SU-DHL-6 (cell line): ENCODE data around the gene PPARGC1A.

Experiments
- H2AFZ ChIP-seq: fragments of 200-600 bp; sonication (generic); 2 replicates; pipeline ENCODE4 v1.6.1; 2014; ENCODE audit warnings: low read depth, mild to moderate bottlenecking, moderate library complexity, mixed read lengths, antibody characterized with exemption, low read length; ENCODE audit not compliant: severe bottlenecking
- H3F3A ChIP-seq: fragments of 200-600 bp; shearing (Covaris generic); 2 replicates; pipeline ENCODE4 v1.6.0; 2016; ENCODE audit warnings: antibody characterized with exemption, mild to moderate bottlenecking; ENCODE audit not compliant: insufficient read depth
- H3K27ac ChIP-seq: fragments of 200-600 bp; sonication (generic); 2 replicates; pipeline ENCODE4 v1.5.1; 2016; ENCODE audit warnings: low read depth, mild to moderate bottlenecking, low read length, moderate library complexity, mixed read lengths
- H3K27me3 ChIP-seq: fragments of 200-600 bp; sonication (generic), shearing (Covaris generic); 2 replicates; pipeline ENCODE4 v1.6.0; 2014; ENCODE audit warnings: mild to moderate bottlenecking, low read length
- H3K36me3 ChIP-seq: fragments of 200-600 bp; sonication (generic); 2 replicates; pipeline ENCODE4 v1.6.1; 2014; ENCODE audit warnings: mild to moderate bottlenecking, low read length, mixed read lengths
- H3K4me2 ChIP-seq: fragments of 300-600, 200-600 bp; shearing (Covaris generic), sonication (generic); 2 replicates; pipeline ENCODE4 v1.6.0; 2014; ENCODE audit warnings: low read length, low read depth, mild to moderate bottlenecking; ENCODE audit not compliant: poor library complexity, severe bottlenecking
- H3K4me3 ChIP-seq: fragments of 200-600 bp; sonication (generic); 2 replicates; pipeline ENCODE4 v1.5.1; 2014; ENCODE audit warnings: antibody characterized with exemption, low read length, mild to moderate bottlenecking, mixed read lengths; ENCODE audit not compliant: insufficient read depth, poor library complexity, severe bottlenecking
- H3K79me2 ChIP-seq: fragments of 200-600 bp; sonication (generic); 2 replicates; pipeline ENCODE4 v1.6.1; 2014; ENCODE audit warnings: mild to moderate bottlenecking, low read length, moderate library complexity; ENCODE audit not compliant: insufficient read depth
- H3K9ac ChIP-seq: fragments of 200-600 bp; sonication (generic); 2 replicates; pipeline ENCODE4 v1.7.0; 2014; ENCODE audit warnings: mild to moderate bottlenecking, low read length
- H3K9me2 ChIP-seq: fragments of 200-600 bp; sonication (generic); replicated peaks from 2 replicates; pipeline ENCODE4 v1.6.1; 2014; ENCODE audit warnings: low read length; ENCODE audit not compliant: insufficient read depth
- H3K9me3 ChIP-seq: fragments of 200-600 bp; sonication (generic); 2 replicates; pipeline ENCODE4 v1.6.1; 2014; ENCODE audit warnings: low read length, mixed read lengths; ENCODE audit not compliant: insufficient read depth
- H4K20me1 ChIP-seq: fragments of 200-600 bp; sonication (generic); 2 replicates; pipeline ENCODE4 v1.6.1; 2014; ENCODE audit warnings: low read depth, mild to moderate bottlenecking, antibody characterized with exemption, low read length, moderate library complexity, mixed read lengths
- EZH2phosphoT487 ChIP-seq: fragments of 200-600 bp; sonication (generic), shearing (Covaris generic); conservative IDR thresholded peaks from 2 replicates; pipeline ENCODE4 v1.6.1; 2018; ENCODE audit warnings: mild to moderate bottlenecking, antibody characterized with exemption, low read length, moderate library complexity, mixed read lengths
- TF ChIP-seq, protein P1 (sequence below): fragments of 200-600 bp; sonication (generic); IDR thresholded peaks from one replicate; pipeline ENCODE4 v1.5.1; 2017; ENCODE audit warnings: antibody characterized with exemption, mild to moderate bottlenecking, low read length, moderate library complexity; ENCODE audit not compliant: insufficient read depth, poor library complexity, severe bottlenecking

PPARGC1A gene

GRCh38 chr4:23885943-23886590 is 3.8 kb downstream of the PPARGC1A start:
- no peak overlapping the region for H3K4me3 ChIP-seq
- no peaks in the 10 kb centered on the region for H4K20me1 ChIP-seq
- H2AFZ ChIP-seq = no peak overlapping the region
- no peak overlapping the region for H3K27ac ChIP-seq
- H3K4me2 ChIP-seq = no peak overlapping the region
- no peaks in the 10 kb centered on the region for H3K9me3 ChIP-seq
- H3K36me3 ChIP-seq = no peaks in the 10 kb centered on the region
- no peak overlapping the region for H3K9ac ChIP-seq
- no peaks in the 10 kb centered on the region for H3K9me2 ChIP-seq
- H3F3A ChIP-seq = no peaks in the 10 kb centered on the region
- TF ChIP-seq EZH2phosphoT487 = no peak
- TF ChIP-seq, protein P1, sequence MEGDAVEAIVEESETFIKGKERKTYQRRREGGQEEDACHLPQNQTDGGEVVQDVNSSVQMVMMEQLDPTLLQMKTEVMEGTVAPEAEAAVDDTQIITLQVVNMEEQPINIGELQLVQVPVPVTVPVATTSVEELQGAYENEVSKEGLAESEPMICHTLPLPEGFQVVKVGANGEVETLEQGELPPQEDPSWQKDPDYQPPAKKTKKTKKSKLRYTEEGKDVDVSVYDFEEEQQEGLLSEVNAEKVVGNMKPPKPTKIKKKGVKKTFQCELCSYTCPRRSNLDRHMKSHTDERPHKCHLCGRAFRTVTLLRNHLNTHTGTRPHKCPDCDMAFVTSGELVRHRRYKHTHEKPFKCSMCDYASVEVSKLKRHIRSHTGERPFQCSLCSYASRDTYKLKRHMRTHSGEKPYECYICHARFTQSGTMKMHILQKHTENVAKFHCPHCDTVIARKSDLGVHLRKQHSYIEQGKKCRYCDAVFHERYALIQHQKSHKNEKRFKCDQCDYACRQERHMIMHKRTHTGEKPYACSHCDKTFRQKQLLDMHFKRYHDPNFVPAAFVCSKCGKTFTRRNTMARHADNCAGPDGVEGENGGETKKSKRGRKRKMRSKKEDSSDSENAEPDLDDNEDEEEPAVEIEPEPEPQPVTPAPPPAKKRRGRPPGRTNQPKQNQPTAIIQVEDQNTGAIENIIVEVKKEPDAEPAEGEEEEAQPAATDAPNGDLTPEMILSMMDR = no peak
- no peaks in the 10 kb centered on the region for H3K79me2 ChIP-seq
- no peaks in the 10 kb centered on the region for H3K27me3 ChIP-seq

DNA sequence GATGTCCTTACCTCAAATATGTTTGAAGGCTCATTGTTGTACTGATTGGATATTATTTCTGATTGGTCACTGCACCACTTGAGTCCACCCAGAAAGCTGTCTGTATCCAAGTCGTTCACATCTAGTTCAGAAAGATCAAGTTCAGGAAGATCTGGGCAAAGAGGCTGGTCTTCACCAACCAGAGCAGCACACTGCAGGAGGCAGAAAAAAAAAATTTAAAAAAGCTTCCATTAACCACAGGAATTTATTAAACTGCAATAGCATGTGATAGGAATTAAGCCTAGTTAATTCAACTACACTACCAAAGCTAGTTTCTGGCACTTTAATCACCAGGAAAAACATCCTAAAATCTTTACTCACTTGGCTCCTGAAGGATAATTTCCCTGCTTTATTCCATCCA is 5.1 kb downstream of the PPARGC1A start:
- no peaks in the 10 kb centered on the region for H3F3A ChIP-seq
- no peaks in the 10 kb centered on the region for H3K79me2 ChIP-seq
- no peaks in the 10 kb centered on the region for H4K20me1 ChIP-seq
- H2AFZ ChIP-seq = no peak overlapping the region
- H3K36me3 ChIP-seq = no peaks in the 10 kb centered on the region
- H3K9me3 ChIP-seq = no peaks in the 10 kb centered on the region
- H3K9ac ChIP-seq = no peak overlapping the region
- H3K27me3 ChIP-seq = no peaks in the 10 kb centered on the region
- no peak overlapping the region for H3K4me2 ChIP-seq
- TF ChIP-seq, protein P1 = no peak
- TF ChIP-seq EZH2phosphoT487 = no peak
- no peak overlapping the region for H3K4me3 ChIP-seq
- H3K9me2 ChIP-seq = no peaks in the 10 kb centered on the region
- no peak overlapping the region for H3K27ac ChIP-seq

DNA sequence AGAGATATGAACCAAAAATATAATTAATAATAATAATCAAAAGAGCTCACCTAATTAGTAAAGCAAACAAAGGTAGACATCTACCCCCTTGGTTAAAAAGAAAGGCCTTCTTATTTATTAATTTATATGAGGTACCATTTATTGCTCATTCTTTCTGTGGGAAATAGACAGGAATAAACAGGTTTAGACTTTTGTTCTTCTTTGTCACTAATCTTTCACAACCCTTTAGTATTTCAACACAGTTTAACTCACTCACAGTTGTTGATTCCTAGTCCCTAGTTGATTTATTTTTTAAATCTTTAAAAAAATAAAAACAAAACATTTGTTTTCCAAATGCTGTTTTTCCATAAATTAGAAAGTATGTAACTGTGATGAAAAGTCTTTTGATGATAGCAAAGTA is 5.6 kb downstream of the PPARGC1A start:
- Histone ChIP-seq H4K20me1 (no peaks in the 10 kb centered on the region), H3K9me2 (no peaks in the 10 kb centered on the region), H3K27ac (no peak overlapping the region), H3K9me3 (no peaks in the 10 kb centered on the region), H3K9ac (no peak overlapping the region), H3K27me3 (no peaks in the 10 kb centered on the region), H3K79me2 (no peaks in the 10 kb centered on the region), H3F3A (no peaks in the 10 kb centered on the region), H3K4me3 (no peak overlapping the region), H3K36me3 (no peaks in the 10 kb centered on the region), H2AFZ (no peak overlapping the region), H3K4me2 (no peak overlapping the region)
- TF ChIP-seq, protein P1 = no peak
- TF ChIP-seq EZH2phosphoT487 = no peak
